Diencephalon (tissue), 1 donor: ENCODE measurements around the gene BRAT1. TPM values are rescaled to one million over a fixed set of nuclear protein-coding genes. Genes with fewer than 3 reads are reported as not detected.

Experiments
- small RNA-seq: library from RNA; depleted of rRNA; stranded (forward); fragments of <200 nt; gene quantifications from one replicate; pipeline ENCODE3, GENCODE V24; 2014
- total RNA-seq: library from RNA; depleted of rRNA; stranded (reverse); fragments of >200 nt; gene quantifications from one replicate; pipeline ENCODE4 v1.2.3, GENCODE V29; 2014

Gene BRAT1
- total RNA-seq = 19.1 TPM

DNA sequence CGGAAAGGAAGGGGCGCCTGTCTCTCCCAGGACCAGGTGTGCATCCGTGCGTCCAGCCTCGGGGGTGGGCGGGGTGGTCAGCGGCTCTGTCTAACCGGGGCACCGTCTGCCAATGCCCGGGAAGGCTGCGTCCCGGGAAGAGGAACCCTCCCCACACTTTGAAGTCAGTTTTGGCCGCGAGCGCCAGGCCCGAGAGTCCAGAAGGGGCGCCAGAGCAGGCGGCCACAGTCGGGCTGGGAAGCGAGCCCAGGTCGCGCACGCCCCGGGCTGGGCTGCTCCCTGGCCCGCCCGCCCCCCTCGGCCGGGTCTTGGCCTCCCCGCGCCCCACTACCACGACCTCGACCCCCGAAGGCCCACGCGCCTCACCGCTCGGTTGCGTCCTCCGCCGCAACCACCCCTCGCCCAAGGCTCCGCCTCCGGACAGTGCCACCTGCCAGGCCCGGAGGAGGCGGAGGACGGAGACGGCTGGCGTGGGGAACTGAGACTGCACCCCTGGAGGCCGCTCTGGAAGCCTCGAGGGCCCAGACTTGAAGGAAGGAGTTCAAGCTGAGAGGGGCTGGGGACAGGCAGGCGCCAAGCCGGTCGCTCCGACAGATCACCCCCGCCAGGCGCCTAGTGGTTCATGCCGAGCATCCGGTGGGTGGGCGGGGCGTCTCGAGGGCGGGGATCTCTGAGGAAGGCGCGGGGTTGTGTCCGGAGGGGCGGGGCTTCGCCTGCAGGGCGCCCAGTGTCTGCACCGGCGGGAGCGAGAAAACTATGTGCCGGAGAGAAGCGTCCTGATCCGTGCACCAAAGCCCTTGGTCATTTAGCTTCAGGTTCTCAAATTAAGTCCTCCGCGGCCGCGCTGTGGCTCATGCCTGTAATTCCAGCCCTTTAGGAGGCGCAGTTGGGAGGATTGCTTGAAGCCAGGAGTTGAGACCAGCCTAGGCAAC lies at the start of gene BRAT1:
TSS of gene BRAT1 (minus strand) at position 404 of the 932 bp plus-strand sequence. CDS start 1,093 bp downstream, outside the sequence.

DNA sequence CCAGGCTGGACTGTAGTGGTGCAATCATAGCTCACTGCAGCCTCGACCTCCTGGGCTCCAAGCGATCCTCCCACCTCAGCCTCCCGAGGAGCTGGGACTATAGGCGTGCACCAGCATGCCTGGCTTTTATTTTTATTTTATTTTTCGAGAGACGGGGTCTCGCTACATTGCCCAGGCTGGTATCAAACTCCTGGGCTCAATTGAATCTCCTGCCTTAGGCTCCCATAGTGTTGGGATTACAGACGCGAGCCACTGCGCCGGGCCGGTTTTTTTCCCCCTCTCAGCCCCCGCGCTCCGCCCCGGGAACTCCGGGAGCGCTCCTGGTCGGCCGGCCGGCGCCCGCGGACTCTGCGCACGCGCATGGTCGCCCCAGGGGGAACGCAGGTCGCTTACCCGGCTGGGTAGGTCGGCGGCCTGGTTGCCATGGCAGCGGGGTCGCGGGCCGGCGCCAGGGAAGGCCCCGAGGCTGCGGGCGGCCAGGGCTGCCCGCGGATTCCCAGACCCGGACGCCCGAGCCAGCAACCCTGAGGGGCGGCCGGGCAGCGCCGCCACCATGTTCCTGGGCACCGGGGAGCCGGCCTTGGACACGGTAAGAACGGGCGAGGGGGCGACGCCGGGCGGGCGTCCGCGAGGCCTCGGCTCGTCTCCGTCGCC lies 3.4 kb upstream of the BRAT1 start, which contains the start of gene IQCE:
TSS of gene IQCE (plus strand) at position 351 of the 654 bp plus-strand sequence. CDS start at position 554, 203 bp downstream.

DNA sequence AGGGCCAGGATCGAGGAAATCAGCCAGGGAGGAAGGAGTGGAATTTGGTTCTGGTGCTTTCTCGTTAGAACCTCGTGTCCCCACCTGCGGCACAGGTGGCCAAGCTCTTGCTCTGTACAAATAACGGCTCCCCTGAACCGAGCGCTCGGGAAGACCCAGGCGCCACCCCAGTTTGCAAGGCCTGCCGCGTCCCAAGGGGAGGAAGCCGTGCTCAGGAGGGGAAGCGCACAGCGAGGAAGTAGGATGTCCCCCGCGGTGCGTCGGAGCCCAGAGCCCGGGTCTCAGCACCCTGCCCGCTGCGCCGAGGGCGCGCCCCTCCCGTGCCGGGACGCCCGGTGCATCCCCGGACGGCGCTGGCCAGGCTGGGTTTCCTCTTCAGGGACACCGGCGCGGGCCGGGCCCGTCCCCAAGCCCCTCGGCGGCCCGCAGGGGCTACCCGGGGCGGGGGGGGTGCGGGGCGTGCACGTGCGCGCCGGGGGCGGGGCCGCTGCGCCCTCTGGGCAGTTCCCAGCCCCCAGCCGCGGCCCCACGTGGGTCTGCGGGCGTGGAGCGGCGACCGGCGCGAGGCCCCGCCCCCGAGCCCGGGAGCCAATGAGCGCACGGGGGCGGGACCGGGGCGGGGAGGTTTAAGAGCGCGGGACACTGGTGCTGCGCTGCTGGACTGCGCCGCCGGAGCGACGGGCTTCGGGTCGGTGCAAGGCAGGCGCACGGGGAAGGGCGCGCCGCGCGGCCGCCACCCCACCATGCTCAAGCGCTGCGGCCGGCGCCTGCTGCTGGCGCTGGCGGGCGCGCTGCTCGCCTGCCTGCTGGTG lies 36.0 kb downstream of the BRAT1 start, which contains the start of gene LFNG:
TSS of gene LFNG (plus strand) at position 656 of the 812 bp plus-strand sequence. CDS start at position 744, 88 bp downstream.

Small RNA genes within 50 kb of the gene (small RNA-seq; reads per million reads assigned to genes)
- not detected for gene MIR4648

Other genes starting within 250 kb of the BRAT1 start
- 8.3 TPM for gene SNX8, start 241.1 kb downstream of the BRAT1 start, total RNA-seq
- gene EIF3B, start 200.7 kb downstream of the BRAT1 start, total RNA-seq = 73.1 TPM
- gene CHST12, start 151.9 kb downstream of the BRAT1 start, total RNA-seq = 3.5 TPM
- gene GRIFIN, start 79.1 kb downstream of the BRAT1 start, total RNA-seq = not detected
- 32.1 TPM for gene LFNG, start 35.8 kb downstream of the BRAT1 start, total RNA-seq
- 21.2 TPM for gene IQCE, start 3.5 kb upstream of the BRAT1 start, total RNA-seq
- gene TTYH3, start 76.5 kb upstream of the BRAT1 start, total RNA-seq = 44.8 TPM
- 4.4 TPM for gene AMZ1, start 132.7 kb upstream of the BRAT1 start, total RNA-seq